H1 (cell line): ENCODE measurements around the gene RAB11FIP3. TPM values are rescaled to one million over a fixed set of nuclear protein-coding genes. Genes with fewer than 3 reads are reported as not detected.

Source experiments
- CTCF ChIA-PET: fragments of 300-600 bp; sonication (Branson Sonifier 250); formaldehyde crosslinking; loops from one replicate; lab custom pipeline; 2021; ENCODE audit not compliant: partially characterized antibody; lab: Charles Lee
- POLR2A ChIA-PET: fragments of 300-600 bp; sonication (Branson Sonifier 250); formaldehyde crosslinking; loops from one replicate; lab custom pipeline; 2021; ENCODE audit warnings: inconsistent platforms; ENCODE audit not compliant: partially characterized antibody; lab: Charles Lee
- DNase-seq, 2 experiments: peaks; one replicate each; pipeline versions ENCODE4 v3.0.0 to v3.0.0-alpha.2; 2010 to 2022; ENCODE audit warnings: low spot score in 2 of 2, low read depth in 1 of 2, mixed read lengths in 1 of 2
- FAIRE-seq: peaks from 2 replicates; lab custom pipeline; 2011; peaks lifted over from hg19 to GRCh38; lab: Jason Lieb, UNC
- H2AFZ ChIP-seq: 2 replicates; pipeline ENCODE4 v1.8.1; 2012; ENCODE audit warnings: low read length, inconsistent platforms
- H2AK5ac ChIP-seq: 2 replicates; pipeline ENCODE4 v1.6.1; 2013; ENCODE audit warnings: low read depth, low read length
- H2BK120ac ChIP-seq: replicated peaks from 2 replicates; pipeline ENCODE3; 2013; ENCODE audit warnings: low read depth, low read length, inconsistent platforms
- H2BK12ac ChIP-seq: 2 replicates; pipeline ENCODE4 v1.6.1; 2013; ENCODE audit warnings: low read depth, low read length
- H2BK15ac ChIP-seq: 2 replicates; pipeline ENCODE4 v1.6.1; 2013; ENCODE audit warnings: low read length
- H2BK20ac ChIP-seq: 2 replicates; pipeline ENCODE4 v1.6.1; 2013; ENCODE audit warnings: low read length
- H2BK5ac ChIP-seq: 2 replicates; pipeline ENCODE4 v1.6.1; 2013; ENCODE audit warnings: low read depth, low read length
- H3K14ac ChIP-seq: 2 replicates; pipeline ENCODE4 v1.6.1; 2013; ENCODE audit warnings: inconsistent platforms; ENCODE audit not compliant: insufficient read length
- H3K18ac ChIP-seq: 2 replicates; pipeline ENCODE4 v1.6.1; 2013; ENCODE audit warnings: low read length; ENCODE audit errors: extremely low read depth
- H3K23ac ChIP-seq: 2 replicates; pipeline ENCODE4 v1.6.1; 2013; ENCODE audit warnings: inconsistent platforms; ENCODE audit not compliant: insufficient read length
- H3K23me2 ChIP-seq: 2 replicates; pipeline ENCODE4 v1.6.1; 2013; ENCODE audit warnings: low read depth, low read length
- H3K27ac ChIP-seq: 2 replicates; pipeline ENCODE4 v1.6.1; 2011; ENCODE audit warnings: low read depth, low read length, inconsistent platforms
- H3K27me3 ChIP-seq, 4 experiments: replicated peaks in 1 of 4; 1 replicate in 1 of 4; 2 replicates in 3 of 4; pipeline versions ENCODE4 v1.6.1 to v1.8.1; 2011 to 2013; ENCODE audit warnings: low read length in 3 of 4, mild to moderate bottlenecking in 3 of 4, inconsistent platforms in 2 of 4, mixed read lengths in 2 of 4, moderate library complexity in 1 of 4; ENCODE audit not compliant: control insufficient read depth in 3 of 4, insufficient read depth in 3 of 4; ENCODE audit errors: extremely low read depth in 1 of 4
- H3K36me3 ChIP-seq, 4 experiments: 2 replicates each; pipeline versions ENCODE4 v1.6.1 to v1.8.1; 2011 to 2013; ENCODE audit warnings: mild to moderate bottlenecking in 4 of 4, low read length in 3 of 4, moderate library complexity in 2 of 4, control low read depth in 1 of 4, inconsistent platforms in 1 of 4; ENCODE audit not compliant: insufficient read depth in 4 of 4, control insufficient read depth in 2 of 4
- H3K4ac ChIP-seq: replicated peaks from 2 replicates; pipeline ENCODE3; 2013; ENCODE audit warnings: low read length, low read depth, mixed read lengths, inconsistent platforms; ENCODE audit not compliant: insufficient read length
- H3K4me1 ChIP-seq, 4 experiments: replicated peaks in 1 of 4; 1 replicate in 1 of 4; 2 replicates in 3 of 4; pipeline versions ENCODE4 v1.6.1 to v1.8.1; 2011 to 2013; ENCODE audit warnings: low read length in 3 of 4, inconsistent platforms in 2 of 4, mixed read lengths in 1 of 4; ENCODE audit not compliant: insufficient read depth in 4 of 4, control insufficient read depth in 3 of 4
- H3K4me2 ChIP-seq, 2 experiments: 2 replicates each; pipeline versions ENCODE4 v1.6.1 to v1.8.1; 2011 to 2013; ENCODE audit warnings: low read depth in 2 of 2, low read length in 2 of 2, control low read depth in 1 of 2, inconsistent platforms in 1 of 2, mild to moderate bottlenecking in 1 of 2; ENCODE audit not compliant: insufficient read depth in 1 of 2
- H3K4me3 ChIP-seq, 4 experiments: fragments of 200-600, 300-600 bp in 1 of 4; sonication (generic), shearing (Covaris generic), sonication (Bioruptor Twin) in 1 of 4; 2 replicates each; pipeline versions ENCODE4 v1.5.1 to v1.8.1; 2011 to 2016; ENCODE audit warnings: low read length in 4 of 4, low read depth in 3 of 4, control low read depth in 2 of 4, inconsistent platforms in 2 of 4, mild to moderate bottlenecking in 2 of 4, mixed read lengths in 1 of 4, moderate library complexity in 1 of 4; ENCODE audit not compliant: insufficient read depth in 2 of 4; ENCODE audit errors: extremely low read depth in 1 of 4
- H3K56ac ChIP-seq: replicated peaks from 2 replicates; pipeline ENCODE3; 2013; ENCODE audit warnings: low read depth, mild to moderate bottlenecking, mixed read lengths, low read length, inconsistent platforms; ENCODE audit not compliant: insufficient read length
- H3K79me1 ChIP-seq: 2 replicates; pipeline ENCODE4 v1.6.1; 2013; ENCODE audit warnings: low read depth, low read length, control low read depth
- H3K79me2 ChIP-seq, 2 experiments: 2 replicates each; pipeline versions ENCODE4 v1.6.1 to v1.8.1; 2012 to 2013; ENCODE audit warnings: low read length in 2 of 2, mild to moderate bottlenecking in 2 of 2, inconsistent platforms in 1 of 2; ENCODE audit not compliant: insufficient read depth in 2 of 2, control insufficient read depth in 1 of 2
- H3K9ac ChIP-seq, 4 experiments: replicated peaks in 1 of 4; 1 replicate in 1 of 4; 2 replicates in 3 of 4; pipeline versions ENCODE4 v1.6.1 to v1.8.1; 2011 to 2013; ENCODE audit warnings: low read depth in 3 of 4, low read length in 3 of 4, control low read depth in 2 of 4, mild to moderate bottlenecking in 2 of 4, moderate library complexity in 2 of 4, inconsistent platforms in 1 of 4; ENCODE audit errors: extremely low read depth in 1 of 4
- H3K9me3 ChIP-seq, 2 experiments: 2 replicates each; pipeline versions ENCODE4 v1.6.1 to v1.8.1; 2012 to 2013; ENCODE audit warnings: mild to moderate bottlenecking in 2 of 2, moderate library complexity in 2 of 2, control low read depth in 1 of 2, inconsistent platforms in 1 of 2, low read depth in 1 of 2, low read length in 1 of 2, mixed read lengths in 1 of 2; ENCODE audit not compliant: insufficient read depth in 2 of 2
- H4K20me1 ChIP-seq, 2 experiments: replicated peaks in 1 of 2; 2 replicates each; pipeline versions ENCODE3 to v1.8.1; 2011 to 2013; ENCODE audit warnings: inconsistent platforms in 2 of 2, low read length in 2 of 2, mild to moderate bottlenecking in 1 of 2; ENCODE audit not compliant: insufficient read depth in 2 of 2, control insufficient read depth in 1 of 2
- H4K5ac ChIP-seq: 2 replicates; pipeline ENCODE4 v1.6.1; 2013; ENCODE audit warnings: low read length, low read depth, mixed read lengths, inconsistent platforms; ENCODE audit not compliant: insufficient read length
- H4K8ac ChIP-seq: 2 replicates; pipeline ENCODE4 v1.8.0; 2013; ENCODE audit warnings: mild to moderate bottlenecking, moderate library complexity, low read length, inconsistent platforms; ENCODE audit not compliant: insufficient read depth; ENCODE audit errors: extremely low read depth
- H4K91ac ChIP-seq: replicated peaks from 2 replicates; pipeline ENCODE3; 2013; ENCODE audit warnings: low read length, mixed read lengths, inconsistent platforms; ENCODE audit not compliant: insufficient read length
- ATF2 ChIP-seq: IDR thresholded peaks from 2 replicates; pipeline ENCODE4 v1.6.1; 2012; ENCODE audit warnings: low read length, inconsistent platforms
- BRCA1 ChIP-seq: IDR thresholded peaks from 2 replicates; pipeline ENCODE4 v1.6.1; 2012; ENCODE audit warnings: low read depth, low read length, improper control_type of control experiment
- CBX5 ChIP-seq: fragments of 300-800, 300-1000 bp; sonication (generic); IDR thresholded peaks from 2 replicates; pipeline ENCODE4 v1.7.1; 2016; ENCODE audit warnings: antibody characterized with exemption, low read length, low read depth
- CHD2 ChIP-seq: IDR thresholded peaks from 2 replicates; pipeline ENCODE4 v1.6.1; 2012; ENCODE audit warnings: low read length, improper control_type of control experiment
- JUN ChIP-seq: IDR thresholded peaks from 2 replicates; pipeline ENCODE4 v1.6.1; 2011; ENCODE audit warnings: low read depth, mild to moderate bottlenecking, improper control_type of control experiment, low read length
- MAFK ChIP-seq: IDR thresholded peaks from 2 replicates; pipeline ENCODE4 v1.6.1; 2012; ENCODE audit warnings: low read depth, mild to moderate bottlenecking, improper control_type of control experiment, low read length
- PHF8 ChIP-seq: fragments of 200-600 bp; sonication (generic); conservative IDR thresholded peaks from 2 replicates; pipeline ENCODE4 v1.7.1; 2012; ENCODE audit warnings: low read depth, mild to moderate bottlenecking, inconsistent platforms, low read length, moderate library complexity
- POU5F1 ChIP-seq: IDR thresholded peaks from 2 replicates; pipeline ENCODE4 v1.6.1; 2011; ENCODE audit warnings: low read depth, mild to moderate bottlenecking, low read length, moderate library complexity
- RAD21 ChIP-seq, 2 experiments: IDR thresholded peaks in 1 of 2; conservative IDR thresholded peaks in 1 of 2; 2 replicates each; pipeline ENCODE4 v1.6.1; 2011; ENCODE audit warnings: low read depth in 2 of 2, low read length in 2 of 2, improper control_type of control experiment in 1 of 2, inconsistent platforms in 1 of 2, mild to moderate bottlenecking in 1 of 2, moderate library complexity in 1 of 2
- TBP ChIP-seq: IDR thresholded peaks from 2 replicates; pipeline ENCODE4 v1.6.1; 2011; ENCODE audit warnings: low read depth, low read length, improper control_type of control experiment
- TCF12 ChIP-seq: IDR thresholded peaks from 2 replicates; pipeline ENCODE4 v1.6.1; 2011; ENCODE audit warnings: low read depth, mild to moderate bottlenecking, low read length
- ZNF274 ChIP-seq: IDR thresholded peaks from 2 replicates; pipeline ENCODE4 v1.7.0; 2012; ENCODE audit warnings: low read length, borderline replicate concordance; ENCODE audit errors: extremely low read depth
- WGBS, 2 experiments: shearing (Covaris generic) in 1 of 2; methylation state at CpG; one replicate each; pipeline versions ENCODE4 v1.1.6 to v1.1.7; 2013 to 2015; ENCODE audit warnings: low lambda C conversion rate in 2 of 2, mixed read lengths in 2 of 2, inconsistent platforms in 1 of 2, low coverage in 1 of 2, missing lambda C conversion rate in 1 of 2; ENCODE audit not compliant: insufficient replicate concordance in 2 of 2, insufficient coverage in 1 of 2, insufficient read length in 1 of 2; ENCODE audit errors: extremely low coverage in 1 of 2, missing lambda C conversion rate in 1 of 2; 5-methylcytosine and 5-hydroxymethylcytosine counted together
- polyA plus RNA-seq, 7 experiments: library from polyadenylated mRNA; depleted of rRNA in 3 of 7; stranded (reverse) in 5 of 7; unstranded in 2 of 7; fragments of >200 nt in 5 of 7; fragments of 200-250 nt in 2 of 7; gene quantifications; 1 replicate in 5 of 7; 2 replicates in 1 of 7; 4 replicates in 1 of 7; pipeline versions ENCODE4 v1.2.1 to v1.2.3, GENCODE V29; 2011 to 2013; ENCODE audit warnings: missing spikeins in 2 of 7, mixed read lengths in 2 of 7
- total RNA-seq: library from RNA; stranded (reverse); fragmentation: NEBNext Ultra II Directional; extraction: Animal tissue kit (Norgen Biotek cat#: 25700); gene quantifications from 2 replicates; pipeline ENCODE4 v1.2.1, GENCODE V29; 2021

Gene RAB11FIP3
- total and polyA plus RNA-seq, 2 of the 8 experiments (the other 6 are each of a cell fraction or from before 2014, with no cell fraction given), result 9.3 to 35.2 TPM

GRCh38 chr16:536746-537145 lies 111.3 kb downstream of the RAB11FIP3 start:
- Histone ChIP-seq H3K18ac (no peak overlapping the region), H2BK5ac (no peak overlapping the region), H4K20me1 (peaks cover 7 to 26% of the 10 kb centered on the region in 2 experiments), H3K36me3 (no peaks in the 10 kb centered on the region; a peak in 2 of 8 replicates), H2BK120ac (no peak overlapping the region), H4K91ac (no peak overlapping the region), H3K4me2 (no peak overlapping the region), H3K9ac (no peak overlapping the region), H3K23me2 (no peaks in the 10 kb centered on the region), H3K79me1 (peaks cover 16% of the 10 kb centered on the region), H3K14ac (no peak overlapping the region), H2AK5ac (no peak overlapping the region), H3K56ac (no peak overlapping the region), H4K5ac (no peak overlapping the region), H2BK12ac (no peak overlapping the region), H3K9me3 (no peaks in the 10 kb centered on the region), H2BK15ac (no peak overlapping the region), H3K79me2 (peaks cover 0 to 37% of the 10 kb centered on the region in 2 experiments; a peak in 3 of 4 replicates), H3K27ac (no peak overlapping the region), H3K4me1 (no peaks in the 10 kb centered on the region; a peak in 2 of 7 replicates), H3K4me3 (no peak overlapping the region), H2BK20ac (no peak overlapping the region), H3K23ac (no peak overlapping the region), H2AFZ (no peak overlapping the region), H3K4ac (no peak overlapping the region), H4K8ac (no peak overlapping the region), H3K27me3 (no peaks in the 10 kb centered on the region)
- ChIA-PET CTCF (interaction anchor here (0.6 to 1.7 kb wide), 6 partner anchors 10 to 215 kb away, joined by 3 to 10 read pairs (median 3); no protein-coding TSS in a partner anchor), POLR2A (interaction anchor here (0.5 to 1.9 kb wide), 4 partner anchors 10 to 136 kb away, joined by 3 to 6 read pairs (median 3); partner anchors contain the start of gene CAPN15)
- FAIRE-seq (no peak), DNase-seq (no peak)
- WGBS, 2 experiments, result 91% methylated on average over 16 of the region's 17 CpGs; no CpG with 5 or more reads in 1 of the 2 experiments
- TF ChIP-seq RAD21 (IDR thresholded peaks at IDR 0.05 in 1 of 2, conservative IDR thresholded peaks at IDR 0.05 in 1 of 2; ENCODE audit: low read depth in 2 of 2, low read length in 2 of 2) (no peak), CHD2 (no peak), ATF2 (no peak), JUN (no peak), CBX5 (no peak), MAFK (no peak), PHF8 (no peak), TBP (no peak), TCF12 (no peak), POU5F1 (no peak), ZNF274 (no peak), BRCA1 (no peak)
